Measurements from ENCODE around the gene EIF2S3B. TPM values are rescaled to one million over a fixed set of nuclear protein-coding genes. Genes with fewer than 3 reads are reported as not detected.

The EIF2S3B gene
- total RNA-seq, 1 donor from 2014 or later, result 1.8 TPM

DNA sequence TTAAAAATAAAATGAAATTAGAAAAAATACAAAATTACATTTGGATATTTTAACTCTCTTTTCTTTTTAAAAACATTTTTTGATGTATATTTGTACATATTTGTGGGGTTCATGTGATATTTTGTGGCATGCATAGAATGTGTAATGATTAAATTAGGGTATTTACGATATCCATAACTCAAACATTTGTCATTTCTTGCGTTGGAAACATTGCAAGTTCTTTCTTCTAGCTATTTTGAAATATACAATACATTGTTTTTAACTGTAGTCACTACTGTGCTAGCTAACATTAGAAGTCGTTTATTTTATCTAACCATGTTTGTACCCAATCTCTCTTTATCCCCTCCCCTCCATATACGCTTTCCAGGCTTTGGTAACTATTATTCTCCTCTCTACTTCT lies 13.9 kb upstream of the EIF2S3B start:
- Mint-ChIP-seq H3K36me3 (no peaks in the 10 kb centered on the region), H3K27me3 (ENCODE audit: insufficient read depth, low read depth) (peaks cover 3% of the 10 kb centered on the region), H3K4me3 (no peak overlapping the region), H3K4me1 (no peaks in the 10 kb centered on the region), H3K9me3 (no peaks in the 10 kb centered on the region), H3K27ac (no peak overlapping the region)
- no peak overlapping the region for H3K4me2 ChIP-seq
- H4K20me1 ChIP-seq (ENCODE audit: low read depth), result no peaks in the 10 kb centered on the region
- no peaks in the 10 kb centered on the region for H3K36me3 ChIP-seq
- H3K27ac ChIP-seq, result no peak overlapping the region
- no peaks in the 10 kb centered on the region for H3K27me3 ChIP-seq
- DNase-seq (ENCODE audit: low spot score), result no peak
- no peaks in the 10 kb centered on the region for H3F3A ChIP-seq (ENCODE audit: low read depth)
- H3K9me3 ChIP-seq (ENCODE audit: low read depth), result no peaks in the 10 kb centered on the region
- no peaks in the 10 kb centered on the region for H3K79me2 ChIP-seq (ENCODE audit: low read depth)
- TF ChIP-seq, protein P1, sequence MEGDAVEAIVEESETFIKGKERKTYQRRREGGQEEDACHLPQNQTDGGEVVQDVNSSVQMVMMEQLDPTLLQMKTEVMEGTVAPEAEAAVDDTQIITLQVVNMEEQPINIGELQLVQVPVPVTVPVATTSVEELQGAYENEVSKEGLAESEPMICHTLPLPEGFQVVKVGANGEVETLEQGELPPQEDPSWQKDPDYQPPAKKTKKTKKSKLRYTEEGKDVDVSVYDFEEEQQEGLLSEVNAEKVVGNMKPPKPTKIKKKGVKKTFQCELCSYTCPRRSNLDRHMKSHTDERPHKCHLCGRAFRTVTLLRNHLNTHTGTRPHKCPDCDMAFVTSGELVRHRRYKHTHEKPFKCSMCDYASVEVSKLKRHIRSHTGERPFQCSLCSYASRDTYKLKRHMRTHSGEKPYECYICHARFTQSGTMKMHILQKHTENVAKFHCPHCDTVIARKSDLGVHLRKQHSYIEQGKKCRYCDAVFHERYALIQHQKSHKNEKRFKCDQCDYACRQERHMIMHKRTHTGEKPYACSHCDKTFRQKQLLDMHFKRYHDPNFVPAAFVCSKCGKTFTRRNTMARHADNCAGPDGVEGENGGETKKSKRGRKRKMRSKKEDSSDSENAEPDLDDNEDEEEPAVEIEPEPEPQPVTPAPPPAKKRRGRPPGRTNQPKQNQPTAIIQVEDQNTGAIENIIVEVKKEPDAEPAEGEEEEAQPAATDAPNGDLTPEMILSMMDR (IDR thresholded peaks at IDR 0.05), result no peak
- TF ChIP-seq EZH2phosphoT487 (IDR thresholded peaks at IDR 0.05) (no peak), EZH2 (IDR thresholded peaks at IDR 0.05) (no peak)
- no peak overlapping the region for H3K9ac ChIP-seq
- H3K4me1 ChIP-seq, result no peaks in the 10 kb centered on the region
- no peak overlapping the region for H2AFZ ChIP-seq (replicated peaks)
- H3K4me3 ChIP-seq, result no peak overlapping the region

DNA sequence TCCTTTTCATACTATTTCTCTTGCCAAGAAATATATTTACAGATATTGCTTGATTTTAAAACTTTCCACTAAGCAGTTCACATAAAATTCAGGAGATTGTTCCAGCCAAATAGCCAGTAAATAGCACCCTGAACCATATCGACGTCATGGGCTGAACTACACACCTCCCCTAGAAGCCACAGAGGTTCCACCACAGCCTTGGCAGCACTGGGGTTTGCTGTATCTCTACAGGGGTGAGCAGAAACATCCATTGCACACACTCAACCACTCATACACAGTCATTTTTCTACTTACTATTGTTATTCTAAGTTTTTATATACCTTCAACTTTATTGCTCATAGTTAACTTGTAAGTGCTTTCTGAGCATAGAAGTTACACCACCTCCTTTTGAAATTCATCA lies 8.1 kb upstream of the EIF2S3B start:
- no peaks in the 10 kb centered on the region for H3K4me1 Mint-ChIP-seq
- Histone ChIP-seq H3F3A (ENCODE audit: low read depth) (no peaks in the 10 kb centered on the region), H3K36me3 (no peaks in the 10 kb centered on the region), H2AFZ (replicated peaks) (no peak overlapping the region), H3K4me3 (no peak overlapping the region), H3K27ac (no peak overlapping the region), H3K9ac (no peak overlapping the region), H3K4me2 (no peak overlapping the region), H3K27me3 (no peaks in the 10 kb centered on the region), H3K79me2 (ENCODE audit: low read depth) (no peaks in the 10 kb centered on the region), H4K20me1 (ENCODE audit: low read depth) (no peaks in the 10 kb centered on the region), H3K4me1 (no peaks in the 10 kb centered on the region), H3K9me3 (ENCODE audit: low read depth) (no peaks in the 10 kb centered on the region)
- no peak for TF ChIP-seq EZH2phosphoT487 (IDR thresholded peaks at IDR 0.05)
- TF ChIP-seq, protein P1 (IDR thresholded peaks at IDR 0.05), result no peak
- TF ChIP-seq EZH2 (IDR thresholded peaks at IDR 0.05), result no peak
- peaks cover 3% of the 10 kb centered on the region for H3K27me3 Mint-ChIP-seq (ENCODE audit: insufficient read depth, low read depth)
- no peak overlapping the region for H3K4me3 Mint-ChIP-seq
- no peak for DNase-seq (ENCODE audit: low spot score)
- no peak overlapping the region for H3K27ac Mint-ChIP-seq
- no peaks in the 10 kb centered on the region for H3K9me3 Mint-ChIP-seq
- H3K36me3 Mint-ChIP-seq, result no peaks in the 10 kb centered on the region

DNA sequence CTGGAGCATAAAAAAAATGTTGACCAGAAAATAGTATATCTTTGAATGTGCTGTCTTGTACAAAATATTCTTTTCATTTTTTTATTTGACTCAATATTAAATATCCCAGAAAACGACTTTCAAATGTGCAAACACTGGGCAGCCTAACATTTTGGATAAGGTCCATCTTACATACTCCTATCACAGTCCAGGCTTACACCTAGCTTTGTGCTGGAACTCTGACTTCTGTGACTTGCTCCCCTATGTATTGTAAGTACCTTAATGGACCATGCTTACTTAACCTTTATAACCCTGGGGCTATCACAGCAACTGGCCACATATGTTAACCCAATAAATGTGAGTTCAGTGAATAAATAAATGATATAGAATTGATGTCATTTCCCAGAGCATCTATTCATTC lies 7.6 kb upstream of the EIF2S3B start:
- no peaks in the 10 kb centered on the region for H3F3A ChIP-seq (ENCODE audit: low read depth)
- no peak overlapping the region for H3K9ac ChIP-seq
- no peak overlapping the region for H3K4me2 ChIP-seq
- no peaks in the 10 kb centered on the region for H3K4me1 ChIP-seq
- no peaks in the 10 kb centered on the region for H3K79me2 ChIP-seq (ENCODE audit: low read depth)
- DNase-seq (ENCODE audit: low spot score), result no peak
- no peaks in the 10 kb centered on the region for H3K4me1 Mint-ChIP-seq
- H3K4me3 Mint-ChIP-seq, result no peak overlapping the region
- no peaks in the 10 kb centered on the region for H4K20me1 ChIP-seq (ENCODE audit: low read depth)
- H3K36me3 Mint-ChIP-seq, result no peaks in the 10 kb centered on the region
- H3K27ac Mint-ChIP-seq, result no peak overlapping the region
- H3K36me3 ChIP-seq, result no peaks in the 10 kb centered on the region
- TF ChIP-seq, protein P1 (IDR thresholded peaks at IDR 0.05), result no peak
- no peak for TF ChIP-seq EZH2 (IDR thresholded peaks at IDR 0.05)
- no peak for TF ChIP-seq EZH2phosphoT487 (IDR thresholded peaks at IDR 0.05)
- no peaks in the 10 kb centered on the region for H3K27me3 ChIP-seq
- no peaks in the 10 kb centered on the region for H3K9me3 ChIP-seq (ENCODE audit: low read depth)
- H3K27ac ChIP-seq, result no peak overlapping the region
- peaks cover 3% of the 10 kb centered on the region for H3K27me3 Mint-ChIP-seq (ENCODE audit: insufficient read depth, low read depth)
- H3K4me3 ChIP-seq, result no peak overlapping the region
- peaks cover 2% of the 10 kb centered on the region for H3K9me3 Mint-ChIP-seq
- H2AFZ ChIP-seq (replicated peaks), result no peak overlapping the region
